Measurements from ENCODE around the gene GFOD2. TPM values are rescaled to one million over a fixed set of nuclear protein-coding genes. Genes with fewer than 3 reads are reported as not detected.

Gene GFOD2
- total and polyA plus RNA-seq, 2 of the 13 experiments (the other 11 are each of a cell fraction or from before 2014, with no cell fraction given) = 11.1 to 17.2 TPM

- peak; percentile 25; the same call in 1 of the 2 replicates for TF ChIP-seq ZNF232 (CRISPR knock-in tag; IDR thresholded peaks at IDR 0.05; ENCODE audit: borderline replicate concordance)
- TF ChIP-seq ZMAT3 (CRISPR knock-in tag; conservative IDR thresholded peaks at IDR 0.05) = peak; percentile 51; the same call in 1 of the 2 replicates
- TF ChIP-seq RAD21 (CRISPR knock-in tag; IDR thresholded peaks at IDR 0.05) = no peak; the same call in 1 of the 2 replicates
- no peak for TF ChIP-seq ZNF839 (CRISPR knock-in tag; IDR thresholded peaks at IDR 0.05; ENCODE audit: borderline replicate concordance)
- TF ChIP-seq POLR2G (IDR thresholded peaks at IDR 0.05; ENCODE audit: low read depth, low read length) = peak; percentile 87
- TF ChIP-seq ZNF614 (CRISPR knock-in tag; IDR thresholded peaks at IDR 0.05; ENCODE audit: borderline replicate concordance) = no peak; the same call in 1 of the 2 replicates
- no peak; the same call in 1 of the 2 replicates for TF ChIP-seq ZNF674 (CRISPR knock-in tag; IDR thresholded peaks at IDR 0.05; ENCODE audit: low read depth)
- no peak; the same call in 1 of the 2 replicates for TF ChIP-seq PATZ1 (CRISPR knock-in tag; IDR thresholded peaks at IDR 0.05)
- TF ChIP-seq ZNF280B (CRISPR knock-in tag; IDR thresholded peaks at IDR 0.05; ENCODE audit: borderline replicate concordance) = peak; percentile 84
- peak; percentile 90; the same call in 1 of the 2 replicates for TF ChIP-seq SNAI1 (CRISPR knock-in tag; IDR thresholded peaks at IDR 0.05; ENCODE audit: borderline replicate concordance)
- TF ChIP-seq ZBTB40 (IDR thresholded peaks at IDR 0.05) = no peak
- TF ChIP-seq ZBTB40 (CRISPR knock-in tag; IDR thresholded peaks at IDR 0.05) = no peak
- peak; percentile 63; the same call in 1 of the 2 replicates for TF ChIP-seq ZNF737 (CRISPR knock-in tag; IDR thresholded peaks at IDR 0.05; ENCODE audit: borderline replicate concordance)
These were observed 59.2 kb downstream of the GFOD2 start, which contains the start of gene ACD (continued) for GRCh38 chr16:67659675-67660563.
